ENCODE results near the gene LY9. TPM values are rescaled to one million over a fixed set of nuclear protein-coding genes. Genes with fewer than 3 reads are reported as not detected.

The LY9 gene
- total RNA-seq, 1 donor from 2014 or later, result 0.11 TPM

DNA sequence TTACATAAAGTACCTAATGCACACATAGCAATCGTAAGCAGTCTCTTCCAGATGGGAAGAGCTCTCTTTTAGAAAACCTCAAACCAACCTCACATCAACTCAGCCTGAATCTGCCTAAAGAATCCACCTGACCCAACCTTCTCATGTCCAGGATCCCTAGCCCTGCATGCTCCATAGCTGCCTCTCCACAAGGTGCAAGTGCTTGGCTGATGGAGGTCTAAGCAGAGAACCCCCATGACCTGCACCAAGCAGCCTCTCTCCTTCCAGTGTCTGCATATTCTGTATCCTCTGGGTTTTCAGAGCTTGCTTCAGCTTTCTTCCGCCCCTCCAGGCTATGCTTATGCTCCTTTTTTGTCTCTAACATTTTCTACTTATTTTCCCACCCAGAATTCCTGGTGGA, 2.5 kb downstream of the LY9 start:
- Histone ChIP-seq H3K27ac (no peak overlapping the region), H3K27me3 (no peaks in the 10 kb centered on the region), H3K36me3 (no peaks in the 10 kb centered on the region), H3K4me3 (no peak overlapping the region), H3K9me3 (no peaks in the 10 kb centered on the region), H3K4me1 (no peaks in the 10 kb centered on the region)
- intact Hi-C loops (cut with DNase I), result no loop called here
- DNase-seq (ENCODE audit: low spot score in 2 of 2), result no peak
- TF ChIP-seq, protein P1, sequence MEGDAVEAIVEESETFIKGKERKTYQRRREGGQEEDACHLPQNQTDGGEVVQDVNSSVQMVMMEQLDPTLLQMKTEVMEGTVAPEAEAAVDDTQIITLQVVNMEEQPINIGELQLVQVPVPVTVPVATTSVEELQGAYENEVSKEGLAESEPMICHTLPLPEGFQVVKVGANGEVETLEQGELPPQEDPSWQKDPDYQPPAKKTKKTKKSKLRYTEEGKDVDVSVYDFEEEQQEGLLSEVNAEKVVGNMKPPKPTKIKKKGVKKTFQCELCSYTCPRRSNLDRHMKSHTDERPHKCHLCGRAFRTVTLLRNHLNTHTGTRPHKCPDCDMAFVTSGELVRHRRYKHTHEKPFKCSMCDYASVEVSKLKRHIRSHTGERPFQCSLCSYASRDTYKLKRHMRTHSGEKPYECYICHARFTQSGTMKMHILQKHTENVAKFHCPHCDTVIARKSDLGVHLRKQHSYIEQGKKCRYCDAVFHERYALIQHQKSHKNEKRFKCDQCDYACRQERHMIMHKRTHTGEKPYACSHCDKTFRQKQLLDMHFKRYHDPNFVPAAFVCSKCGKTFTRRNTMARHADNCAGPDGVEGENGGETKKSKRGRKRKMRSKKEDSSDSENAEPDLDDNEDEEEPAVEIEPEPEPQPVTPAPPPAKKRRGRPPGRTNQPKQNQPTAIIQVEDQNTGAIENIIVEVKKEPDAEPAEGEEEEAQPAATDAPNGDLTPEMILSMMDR (IDR thresholded peaks at IDR 0.05), result no peak

DNA sequence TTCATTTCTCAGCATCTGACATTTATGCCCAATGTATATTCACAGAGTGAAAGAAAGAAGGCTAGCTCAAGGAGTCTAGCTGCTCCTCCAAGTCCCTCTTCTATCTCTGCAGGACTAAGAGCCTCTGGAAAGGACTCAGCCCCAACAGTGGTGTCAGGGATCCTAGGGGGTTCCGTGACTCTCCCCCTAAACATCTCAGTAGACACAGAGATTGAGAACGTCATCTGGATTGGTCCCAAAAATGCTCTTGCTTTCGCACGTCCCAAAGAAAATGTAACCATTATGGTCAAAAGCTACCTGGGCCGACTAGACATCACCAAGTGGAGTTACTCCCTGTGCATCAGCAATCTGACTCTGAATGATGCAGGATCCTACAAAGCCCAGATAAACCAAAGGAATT, 3.7 kb downstream of the LY9 start:
- Histone ChIP-seq H3K4me1 (no peaks in the 10 kb centered on the region), H3K4me3 (no peak overlapping the region), H3K9me3 (no peaks in the 10 kb centered on the region), H3K27me3 (no peaks in the 10 kb centered on the region), H3K27ac (no peak overlapping the region), H3K36me3 (no peaks in the 10 kb centered on the region)
- DNase-seq (ENCODE audit: low spot score in 2 of 2), result no peak
- TF ChIP-seq, protein P1 (IDR thresholded peaks at IDR 0.05), result no peak
- intact Hi-C loops (cut with DNase I), result no loop called here

DNA sequence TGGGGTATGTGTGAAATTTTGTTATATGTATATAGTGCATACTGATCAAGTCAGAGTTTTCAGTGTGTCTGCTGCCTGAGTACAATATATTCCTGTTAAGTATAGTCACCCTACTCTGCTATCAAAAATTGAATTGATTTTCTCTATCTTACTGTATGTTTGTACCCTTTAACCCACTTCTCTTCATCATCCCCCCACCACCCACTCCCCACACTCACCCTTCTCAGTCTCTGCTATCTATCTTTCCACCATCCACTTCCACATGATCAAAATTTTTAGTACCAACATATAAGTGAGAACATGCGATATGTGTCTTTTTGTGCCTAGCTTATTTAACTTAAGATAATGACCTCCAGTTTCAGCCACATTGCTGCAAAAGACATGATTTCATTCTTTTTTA, 4.2 kb downstream of the LY9 start:
- Histone ChIP-seq H3K27me3 (no peaks in the 10 kb centered on the region), H3K4me1 (no peaks in the 10 kb centered on the region), H3K27ac (no peak overlapping the region), H3K9me3 (no peaks in the 10 kb centered on the region), H3K36me3 (no peaks in the 10 kb centered on the region), H3K4me3 (no peak overlapping the region)
- DNase-seq (ENCODE audit: low spot score in 2 of 2), result no peak
- TF ChIP-seq, protein P1 (IDR thresholded peaks at IDR 0.05), result no peak
- intact Hi-C loops (cut with DNase I), result no loop called here

DNA sequence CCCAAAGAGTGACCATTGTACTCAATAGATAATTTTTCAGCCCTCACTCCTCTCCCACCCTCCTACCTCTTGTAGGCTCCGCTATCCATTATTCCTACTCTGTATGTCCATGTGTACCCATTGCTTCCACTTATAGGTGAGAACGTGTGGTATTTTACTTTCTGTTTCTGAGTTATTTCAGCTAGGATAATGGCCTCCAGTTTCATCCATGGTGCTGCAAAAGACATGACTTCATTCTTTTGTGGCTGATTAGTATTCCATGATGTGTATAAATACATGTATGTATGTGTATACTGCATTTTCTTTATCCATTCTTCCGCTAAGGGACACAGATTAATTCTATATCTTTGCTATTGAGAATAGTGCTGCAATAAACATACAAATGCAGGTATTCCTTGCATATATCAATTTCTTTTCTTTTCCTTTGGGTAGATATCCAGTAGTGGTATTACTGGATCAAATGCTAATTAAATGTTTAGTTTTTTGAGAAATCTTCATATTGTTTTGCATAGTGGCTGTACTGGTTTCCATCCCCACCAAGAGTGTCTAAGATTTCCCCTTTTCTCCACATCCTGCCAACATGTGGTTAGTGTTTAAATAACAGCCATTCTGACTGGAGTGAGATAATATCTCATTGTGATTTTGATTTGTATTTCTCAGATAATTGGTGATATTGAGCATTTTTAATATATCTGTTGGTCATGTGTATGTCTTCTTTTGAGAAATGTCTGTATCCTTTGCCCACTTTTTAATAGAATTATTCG, 4.9 kb downstream of the LY9 start:
- Histone ChIP-seq H3K36me3 (no peaks in the 10 kb centered on the region), H3K4me3 (no peak overlapping the region), H3K9me3 (no peaks in the 10 kb centered on the region), H3K27ac (no peak overlapping the region), H3K27me3 (no peaks in the 10 kb centered on the region), H3K4me1 (no peaks in the 10 kb centered on the region)
- DNase-seq (ENCODE audit: low spot score in 2 of 2), result no peak
- TF ChIP-seq, protein P1 (IDR thresholded peaks at IDR 0.05), result no peak
- intact Hi-C loops (cut with DNase I), result no loop called here

DNA sequence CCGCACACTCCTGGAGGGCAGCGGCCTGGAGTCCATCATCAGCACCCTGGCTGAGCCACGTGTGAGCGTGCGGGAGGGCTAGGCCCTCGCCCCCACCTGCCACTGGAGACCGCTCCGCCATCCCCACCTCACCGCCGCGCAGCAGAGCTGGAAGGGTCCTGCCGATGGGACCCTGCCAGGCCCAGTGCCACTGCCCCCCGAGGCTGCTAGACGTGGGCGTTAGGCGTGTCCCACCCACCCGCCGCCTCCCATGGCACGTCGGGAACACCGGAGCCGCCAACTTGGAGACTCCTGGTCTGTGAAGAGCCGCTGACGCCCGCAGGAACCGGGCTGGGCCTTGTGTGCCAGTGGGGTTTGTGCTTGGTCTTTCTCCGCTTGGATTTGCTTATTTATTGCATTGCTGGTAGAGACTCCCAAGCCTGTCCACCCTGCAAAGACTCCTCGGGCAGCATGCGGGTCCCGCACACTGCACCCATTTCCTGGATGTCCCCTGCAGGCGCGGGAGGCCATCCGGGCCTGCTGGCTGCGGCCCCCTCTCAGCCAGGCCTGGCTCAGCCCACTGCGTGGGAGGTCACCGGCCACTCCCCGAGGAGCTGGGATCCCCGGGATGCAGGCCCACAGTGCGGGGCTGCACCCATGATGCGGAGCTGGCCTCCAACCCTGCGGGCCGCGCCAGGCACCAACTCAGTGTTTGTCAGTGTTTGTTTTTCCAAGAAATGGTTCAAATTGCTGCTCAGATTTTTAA, 6.0 kb downstream of the LY9 start:
- no peaks in the 10 kb centered on the region for H3K4me1 ChIP-seq
- no peak for DNase-seq (ENCODE audit: low spot score in 2 of 2)
- H3K4me3 ChIP-seq, result no peak overlapping the region
- H3K27ac ChIP-seq, result no peak overlapping the region
- intact Hi-C loops (cut with DNase I), result no loop called here
- peaks cover 6 to 8% of the 10 kb centered on the region in 2 donors for H3K9me3 ChIP-seq
- TF ChIP-seq, protein P1 (IDR thresholded peaks at IDR 0.05), result no peak
- H3K27me3 ChIP-seq, result no peaks in the 10 kb centered on the region
- no peaks in the 10 kb centered on the region for H3K36me3 ChIP-seq
